HG03354 (cell line): ENCODE results near the gene SDCBP2.
"Not testable (repeated sequence)": the region's sequence is repeated elsewhere in the genome, so short reads cannot be mapped to it uniquely, and the experiment has no call there.

Experiments
- ATAC-seq: cut with Tn5 transposase; IDR thresholded peaks from one replicate; pipeline ENCODE4 v1.9.1; 2021; ENCODE audit warnings: mild to moderate bottlenecking; ENCODE audit not compliant: unreplicated experiment, poor library complexity, severe bottlenecking

Gene SDCBP2

DNA sequence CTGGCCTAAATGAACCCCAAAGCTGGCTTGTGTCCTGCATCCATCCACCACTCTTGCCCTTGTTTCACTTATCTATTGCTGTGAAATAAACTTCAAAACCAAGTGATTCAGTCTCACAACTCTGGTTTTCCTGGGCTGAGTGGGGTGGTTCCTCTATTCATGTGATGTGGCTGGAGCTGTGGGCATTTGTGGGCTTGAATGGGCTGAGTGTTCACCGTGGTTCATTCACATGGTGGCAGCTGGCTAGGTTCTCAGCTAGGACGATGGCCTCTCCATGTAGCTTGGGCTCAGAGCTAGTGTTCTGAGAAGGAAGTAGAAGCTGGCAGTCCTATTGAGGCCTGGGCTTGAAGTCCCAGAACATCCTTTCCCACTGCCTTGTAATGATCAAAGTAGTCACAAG, 33.5 kb upstream of the SDCBP2 start:
- no peak for ATAC-seq

DNA sequence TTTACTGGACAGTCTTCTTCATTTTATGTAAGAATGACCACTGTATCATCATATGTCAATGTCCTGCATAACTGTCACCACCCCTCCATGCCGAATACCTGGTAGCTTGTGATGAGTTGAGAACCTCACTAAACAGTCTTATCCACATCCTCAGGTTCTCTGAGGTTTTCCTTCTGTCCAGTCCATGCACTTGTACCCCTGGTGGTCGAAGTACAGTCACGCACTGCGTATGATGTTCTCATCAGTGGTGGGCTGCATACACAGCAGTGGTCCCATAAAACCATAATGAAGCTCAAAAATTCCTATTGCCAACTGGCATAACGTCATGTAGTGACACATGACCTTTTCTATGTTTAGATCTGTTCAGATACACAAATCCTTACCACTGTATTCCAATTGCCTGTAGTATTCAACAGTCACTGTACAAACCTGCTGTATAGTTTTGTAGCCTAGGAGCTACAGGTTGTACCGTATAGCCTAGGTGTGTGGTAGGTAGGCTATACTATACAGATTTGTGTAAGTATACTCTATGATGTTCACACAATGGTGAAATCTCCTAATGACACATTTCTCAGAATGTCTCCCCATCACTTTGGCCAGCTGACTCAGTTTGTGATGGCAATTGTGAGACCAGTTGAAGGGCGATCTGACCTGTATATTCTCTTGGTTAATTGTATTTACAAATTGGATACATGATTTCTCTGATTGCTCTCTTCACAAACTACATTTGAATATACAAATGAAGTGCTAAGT, 31.3 kb upstream of the SDCBP2 start:
- ATAC-seq: no peak

DNA sequence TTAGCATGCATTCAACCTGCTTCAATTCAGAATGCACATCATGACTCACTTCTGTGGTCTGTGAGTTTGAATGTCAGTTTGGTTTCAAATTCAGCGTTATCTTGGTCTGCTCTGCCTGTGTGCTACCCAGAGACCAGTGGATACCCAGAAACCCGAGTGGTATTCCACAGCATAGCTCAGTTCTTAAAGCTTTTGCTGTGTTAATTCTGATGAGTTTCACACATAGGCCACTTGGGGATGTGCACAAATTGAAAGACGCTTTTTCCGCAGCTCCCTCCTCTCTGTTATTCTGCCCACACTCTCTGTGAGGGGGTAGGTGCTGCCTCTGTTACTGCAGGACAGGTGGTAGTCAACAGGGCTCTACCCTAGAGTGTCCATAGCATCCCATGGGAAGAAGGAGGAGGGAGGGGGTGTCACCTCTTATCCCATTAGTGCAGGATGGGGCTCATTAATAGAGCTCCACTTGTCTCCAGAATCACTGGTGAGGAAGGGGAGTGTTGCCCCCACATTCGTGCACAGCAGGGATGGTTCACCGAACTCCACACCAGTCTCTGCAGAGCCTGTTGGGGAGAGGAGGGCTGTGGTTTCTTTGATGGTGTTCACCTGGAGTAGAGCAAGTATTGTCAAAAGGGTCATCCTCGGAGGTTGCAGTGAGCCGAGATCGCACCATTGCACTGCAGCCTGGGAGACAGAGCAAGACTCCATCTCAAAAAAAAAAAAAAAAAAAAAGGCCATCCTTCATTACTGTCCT, 29.2 kb upstream of the SDCBP2 start:
- no peak for ATAC-seq

DNA sequence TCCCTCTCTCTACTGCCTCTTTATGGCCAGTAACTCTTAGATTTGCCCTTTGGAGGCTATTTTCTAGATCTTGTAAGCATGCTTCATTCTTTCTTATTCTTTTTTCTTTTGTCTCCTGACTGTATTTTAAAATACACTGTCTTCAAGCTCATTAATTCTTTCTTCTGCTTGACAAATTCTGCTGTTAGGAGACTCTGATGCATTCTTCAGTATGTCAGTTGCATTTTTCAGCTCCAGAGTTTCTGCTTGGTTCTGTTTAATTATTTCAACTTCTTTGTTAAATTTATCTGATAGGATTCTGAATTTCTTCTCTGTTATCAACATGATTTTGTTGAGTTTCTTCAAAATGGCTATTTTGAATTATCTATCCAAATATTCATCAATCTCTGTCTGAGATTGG, 25.0 kb upstream of the SDCBP2 start:
- ATAC-seq: no peak

DNA sequence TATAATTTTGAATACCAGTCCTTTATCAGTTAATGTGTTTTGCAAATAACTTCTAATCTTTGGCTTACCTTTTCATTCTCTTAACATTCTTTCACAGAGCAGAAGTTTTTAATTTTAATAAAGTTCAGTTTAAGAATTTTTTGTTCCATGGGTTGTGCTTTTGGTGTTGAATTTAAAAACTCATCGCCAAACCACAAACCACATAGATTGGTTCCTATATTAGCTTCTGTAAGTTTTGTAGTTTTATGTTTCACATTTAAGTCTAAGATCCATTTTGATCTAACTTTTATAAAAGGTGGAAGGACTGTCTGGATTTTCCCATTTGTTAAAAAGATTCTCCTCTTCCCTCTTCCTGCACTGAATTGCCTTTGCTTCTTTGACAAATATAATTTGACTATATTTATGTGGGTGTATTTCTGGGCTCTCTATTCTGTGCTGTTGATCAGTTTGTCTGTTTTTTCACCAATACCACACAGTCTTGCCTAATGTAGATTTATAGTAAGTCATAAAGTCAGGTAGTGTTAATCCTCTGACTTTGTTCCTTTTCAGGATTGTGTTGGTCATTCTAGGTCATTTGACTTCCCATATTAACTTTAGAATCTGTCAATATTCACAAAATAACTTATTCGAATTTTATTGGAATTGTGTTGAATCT, 17.5 kb upstream of the SDCBP2 start:
- no peak for ATAC-seq

DNA sequence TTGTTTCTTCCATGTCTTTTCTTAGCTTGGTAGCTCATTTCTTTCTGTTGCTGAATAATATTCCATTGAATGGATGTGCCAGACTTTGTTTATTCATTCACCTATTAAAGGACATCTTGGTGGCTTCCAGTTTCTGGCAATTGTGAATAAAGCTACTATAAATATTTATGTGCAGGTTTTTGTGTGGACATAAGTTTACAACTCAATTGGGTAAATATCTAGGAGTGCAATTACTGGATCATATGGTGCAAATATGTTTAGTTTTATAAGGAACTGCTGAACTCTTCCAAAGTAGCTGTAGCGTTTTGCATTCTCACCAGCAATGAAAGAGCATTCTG, 16.8 kb upstream of the SDCBP2 start:
- no peak for ATAC-seq

DNA sequence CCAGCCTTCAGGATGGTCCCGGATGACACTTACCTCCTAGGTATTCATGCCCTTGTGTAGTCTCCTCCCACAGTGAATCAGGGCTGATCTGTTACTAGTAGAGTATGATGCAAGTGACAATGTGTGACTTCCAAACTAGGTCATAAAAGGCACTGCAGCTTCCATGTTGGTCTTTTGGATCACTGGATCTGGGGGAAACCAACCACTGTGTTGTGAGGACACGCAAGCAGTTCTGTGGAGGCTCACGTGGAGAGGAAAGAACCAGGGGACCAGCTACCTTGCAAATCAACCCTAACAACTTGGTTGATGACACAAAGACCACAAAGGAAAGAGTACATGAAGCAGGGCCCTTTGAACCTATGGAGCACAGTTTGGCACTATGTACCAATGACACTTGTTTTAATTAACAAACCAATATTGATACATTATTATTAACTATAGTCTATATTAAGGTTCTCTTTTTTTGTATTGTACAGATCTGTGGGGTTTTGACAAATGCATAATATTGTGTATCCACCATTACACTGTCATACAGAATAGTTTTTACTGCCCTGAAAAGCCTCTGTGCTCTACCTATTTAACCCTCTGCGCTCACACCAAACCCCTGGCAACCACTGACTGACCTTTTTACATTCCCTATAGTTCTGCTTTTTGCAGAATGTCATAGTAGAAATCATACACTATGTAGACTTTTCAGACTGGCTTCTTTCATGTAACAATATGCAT, 16.3 kb upstream of the SDCBP2 start:
- ATAC-seq: no peak

DNA sequence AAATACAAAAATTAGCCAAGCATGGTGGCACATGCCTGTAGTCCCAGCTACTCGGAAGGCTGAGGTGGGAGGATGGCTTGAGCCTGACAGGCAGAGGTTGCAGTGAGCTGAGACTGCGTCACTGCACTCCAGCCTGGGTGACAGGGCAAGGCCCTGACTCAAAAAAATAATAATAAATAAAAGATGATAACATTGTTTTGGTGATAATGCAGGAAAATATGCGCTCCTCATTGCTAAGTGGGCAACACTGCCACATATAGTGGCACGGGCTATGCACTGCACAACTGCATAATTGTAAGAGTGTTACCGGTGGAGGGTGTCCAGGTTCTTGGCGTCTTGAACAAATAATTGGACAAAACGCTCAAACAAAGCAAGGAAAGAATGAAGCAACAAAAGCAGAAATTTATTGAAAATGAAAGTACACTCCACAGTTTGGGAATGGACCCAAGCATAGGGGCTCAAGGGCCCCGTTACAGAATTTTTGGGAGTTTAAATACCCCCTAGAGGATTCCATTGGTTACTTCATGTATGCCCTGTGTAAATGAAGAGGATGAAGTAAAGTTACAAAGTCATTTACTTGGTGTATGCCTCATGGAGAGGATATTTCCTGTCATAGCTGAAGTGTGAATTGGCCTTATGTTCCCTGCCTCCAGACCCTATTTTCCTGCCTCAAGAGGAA, 14.6 kb upstream of the SDCBP2 start:
- ATAC-seq: not testable (repeated sequence)

DNA sequence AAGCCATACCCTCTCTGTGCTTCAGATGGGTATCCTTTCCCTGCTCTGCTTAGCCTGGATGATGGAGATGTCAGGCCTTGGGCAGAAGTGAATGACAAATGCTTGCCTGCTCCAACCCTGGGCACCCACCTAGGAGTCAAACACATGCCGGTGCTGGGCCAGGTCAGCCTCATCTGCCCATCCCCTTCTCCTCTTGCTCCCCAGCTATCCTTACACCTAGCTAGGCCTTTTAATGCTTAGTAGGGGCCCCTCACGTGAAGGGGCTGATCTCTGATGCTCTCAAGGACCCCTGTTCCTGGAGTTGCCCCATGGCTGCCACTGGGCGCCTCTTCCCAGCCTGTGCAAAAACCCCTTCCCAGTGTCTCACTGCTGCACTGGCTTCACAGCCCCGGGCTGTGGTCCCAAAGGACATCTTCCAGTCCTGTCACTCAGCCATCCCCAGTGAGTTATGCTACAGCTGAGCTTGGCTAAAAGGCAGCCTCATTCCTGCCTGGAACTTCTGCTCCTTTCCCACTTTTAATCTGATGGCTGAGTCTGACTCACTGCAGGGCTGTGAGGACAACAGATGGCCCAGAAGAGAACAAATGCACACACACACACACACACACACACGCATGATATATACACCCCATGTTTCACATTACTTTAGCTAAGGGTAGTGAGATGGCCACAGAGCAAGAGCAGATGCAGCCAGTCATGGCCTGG, 12.8 kb upstream of the SDCBP2 start:
- no peak for ATAC-seq

DNA sequence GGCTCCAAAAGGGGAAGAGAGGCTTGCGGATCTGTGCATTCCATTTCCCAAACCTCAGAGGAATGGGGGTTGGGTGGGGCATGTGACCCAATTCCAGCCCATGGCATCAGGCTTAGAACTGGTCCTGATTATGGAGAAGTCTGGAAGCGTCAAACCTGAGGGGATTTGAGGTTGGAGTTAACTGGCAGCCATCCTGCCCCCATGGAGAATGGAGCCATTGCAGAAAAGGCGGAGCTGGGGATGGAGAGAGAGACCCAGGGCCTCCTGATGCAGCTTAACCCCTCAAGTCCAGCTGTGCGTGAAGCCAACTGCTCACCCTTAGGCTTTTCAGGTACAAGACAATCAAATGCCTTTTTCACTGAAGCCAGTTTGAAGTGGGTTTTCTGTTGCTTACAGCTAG, 9.9 kb upstream of the SDCBP2 start:
- ATAC-seq: no peak

DNA sequence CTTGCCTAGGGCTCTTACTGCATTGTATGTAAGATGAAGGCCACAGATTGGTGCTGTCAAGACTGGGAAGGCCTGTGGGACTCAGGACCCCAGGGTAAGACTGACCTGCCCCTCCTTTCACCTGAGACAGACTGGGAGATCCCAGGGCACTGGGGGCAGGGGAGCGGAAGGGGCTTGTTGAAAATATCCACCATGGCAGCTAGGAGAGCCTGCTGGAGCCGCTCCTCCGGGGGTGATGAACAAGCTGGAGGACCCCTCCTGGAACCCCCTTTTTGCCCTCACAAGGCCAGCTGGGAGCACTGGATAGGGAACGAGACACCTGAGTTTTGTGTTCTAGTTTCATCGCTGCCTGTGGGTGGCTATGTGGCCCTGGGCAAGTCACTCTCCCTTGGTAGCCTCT, 9.2 kb upstream of the SDCBP2 start:
- no peak for ATAC-seq

DNA sequence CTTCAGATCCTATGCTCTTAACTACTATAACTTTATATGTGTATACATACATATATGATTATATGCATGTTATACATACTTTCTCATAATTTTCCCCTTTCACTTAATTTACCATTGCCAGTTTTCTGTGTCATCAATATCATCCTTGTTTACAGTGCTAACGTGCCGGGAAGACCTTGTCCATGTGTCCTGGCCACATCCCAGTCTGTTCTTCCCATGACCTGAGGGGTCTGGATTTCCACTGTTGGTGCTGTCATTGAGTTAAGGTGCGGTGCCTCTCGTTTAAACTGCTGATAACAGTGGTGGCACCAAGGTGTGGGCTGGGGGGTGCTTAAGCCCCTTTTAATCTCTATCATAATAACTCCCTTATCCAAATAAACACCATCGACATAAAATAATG, 8.5 kb upstream of the SDCBP2 start:
- ATAC-seq: no peak

DNA sequence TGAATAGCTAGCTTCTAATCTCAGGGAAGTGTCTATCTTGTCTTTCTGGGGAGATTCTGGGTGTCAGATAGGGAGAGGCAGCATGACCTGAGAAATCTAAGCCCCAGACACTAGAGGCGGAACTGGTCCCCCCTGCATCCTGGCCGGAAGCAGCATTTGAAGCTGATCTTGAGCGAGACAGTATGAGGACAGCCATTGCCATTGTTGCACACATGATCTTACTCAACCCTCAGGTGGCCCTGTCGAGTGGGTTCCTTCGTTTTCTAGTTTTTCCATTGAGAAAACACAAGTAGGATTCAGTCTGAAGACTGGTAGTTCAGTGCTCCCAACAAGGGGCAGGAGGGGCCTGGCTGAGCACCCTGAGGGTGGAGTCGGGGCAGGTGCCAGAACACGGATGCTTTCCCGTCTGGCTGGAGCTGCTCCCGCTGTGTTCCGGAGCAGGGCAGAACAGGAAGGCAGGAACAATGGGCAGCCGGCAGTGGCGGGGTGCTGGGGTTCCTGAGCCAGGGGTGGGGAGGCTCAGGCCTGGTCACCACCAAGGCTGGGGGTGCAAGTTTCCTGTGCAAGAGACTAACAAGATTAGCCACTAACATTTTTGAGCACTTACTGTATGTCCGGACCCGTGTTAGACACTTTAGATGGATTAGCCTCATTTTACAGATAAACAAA, 7.9 kb upstream of the SDCBP2 start:
- no peak for ATAC-seq

DNA sequence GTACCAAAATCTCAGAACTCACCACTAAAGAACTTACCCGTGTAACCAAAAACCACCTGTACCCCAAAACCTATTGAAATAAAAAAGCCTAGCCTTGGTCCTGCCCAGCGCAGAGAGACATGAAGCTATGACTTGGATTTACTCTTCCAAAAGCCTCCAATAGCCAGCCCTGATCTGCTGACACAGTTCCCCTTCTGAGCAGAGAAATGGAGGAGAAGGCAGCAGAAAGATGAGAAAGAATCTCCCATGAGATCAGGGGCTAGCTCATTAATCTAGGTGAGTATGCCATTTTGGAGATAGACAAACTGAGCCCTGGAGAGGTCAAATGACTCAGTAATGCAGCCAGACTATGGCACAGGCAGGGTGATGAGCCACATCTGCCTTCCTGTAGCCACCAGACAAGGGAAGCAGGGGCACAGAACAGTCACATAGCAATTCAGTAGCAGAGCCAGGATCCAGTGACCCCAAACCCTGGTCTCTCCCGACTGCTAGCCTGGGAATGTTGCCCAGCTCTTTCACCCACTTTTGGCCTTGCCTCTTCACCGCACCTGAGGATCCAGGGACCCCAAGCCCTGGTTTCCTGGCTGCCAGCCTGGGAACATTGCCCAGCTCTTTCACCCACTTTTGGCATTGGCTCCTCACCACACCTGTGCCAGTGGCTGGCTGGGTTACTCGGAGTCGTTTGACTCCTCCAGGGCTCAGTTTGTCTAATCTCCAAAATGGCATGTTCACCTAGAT, 7.2 kb upstream of the SDCBP2 start:
- no peak for ATAC-seq

DNA sequence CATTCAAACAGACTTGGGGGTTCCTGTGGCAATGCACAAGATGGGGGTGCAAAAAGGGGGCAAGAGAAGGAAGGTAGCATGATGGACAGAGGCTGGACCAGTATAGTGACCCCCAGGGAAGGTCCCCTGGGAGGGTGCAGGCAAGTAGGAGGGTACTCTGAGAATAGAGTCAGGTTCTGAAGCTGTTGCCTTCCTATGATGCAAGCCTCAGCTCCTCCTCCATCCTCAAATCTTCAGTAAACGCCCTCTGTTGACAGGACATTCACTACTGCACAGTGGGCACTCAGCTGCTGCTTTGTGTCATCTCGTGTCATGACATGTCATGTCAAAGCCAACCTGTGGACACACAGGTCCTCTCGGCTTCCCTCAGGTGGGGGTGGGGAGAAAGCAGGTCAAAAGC, 5.8 kb upstream of the SDCBP2 start:
- no peak for ATAC-seq

DNA sequence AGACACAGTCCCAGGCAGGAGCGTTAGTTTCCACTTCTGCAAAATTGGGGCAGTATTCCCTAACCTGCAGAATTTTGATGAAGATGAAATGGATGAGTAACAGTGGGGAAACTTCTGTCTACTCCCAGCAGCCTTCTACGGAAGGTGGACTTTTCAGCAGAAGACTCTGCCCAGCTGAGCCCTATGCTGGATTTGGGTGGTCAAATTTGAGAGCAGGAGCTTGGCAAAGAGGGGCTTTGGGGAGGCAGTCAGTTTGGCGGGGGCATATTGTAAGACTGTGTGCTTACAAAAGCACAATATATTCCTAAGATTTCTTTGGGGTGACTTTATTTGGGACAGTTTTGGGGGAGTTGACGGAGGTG, 5.4 kb upstream of the SDCBP2 start:
- no peak for ATAC-seq

DNA sequence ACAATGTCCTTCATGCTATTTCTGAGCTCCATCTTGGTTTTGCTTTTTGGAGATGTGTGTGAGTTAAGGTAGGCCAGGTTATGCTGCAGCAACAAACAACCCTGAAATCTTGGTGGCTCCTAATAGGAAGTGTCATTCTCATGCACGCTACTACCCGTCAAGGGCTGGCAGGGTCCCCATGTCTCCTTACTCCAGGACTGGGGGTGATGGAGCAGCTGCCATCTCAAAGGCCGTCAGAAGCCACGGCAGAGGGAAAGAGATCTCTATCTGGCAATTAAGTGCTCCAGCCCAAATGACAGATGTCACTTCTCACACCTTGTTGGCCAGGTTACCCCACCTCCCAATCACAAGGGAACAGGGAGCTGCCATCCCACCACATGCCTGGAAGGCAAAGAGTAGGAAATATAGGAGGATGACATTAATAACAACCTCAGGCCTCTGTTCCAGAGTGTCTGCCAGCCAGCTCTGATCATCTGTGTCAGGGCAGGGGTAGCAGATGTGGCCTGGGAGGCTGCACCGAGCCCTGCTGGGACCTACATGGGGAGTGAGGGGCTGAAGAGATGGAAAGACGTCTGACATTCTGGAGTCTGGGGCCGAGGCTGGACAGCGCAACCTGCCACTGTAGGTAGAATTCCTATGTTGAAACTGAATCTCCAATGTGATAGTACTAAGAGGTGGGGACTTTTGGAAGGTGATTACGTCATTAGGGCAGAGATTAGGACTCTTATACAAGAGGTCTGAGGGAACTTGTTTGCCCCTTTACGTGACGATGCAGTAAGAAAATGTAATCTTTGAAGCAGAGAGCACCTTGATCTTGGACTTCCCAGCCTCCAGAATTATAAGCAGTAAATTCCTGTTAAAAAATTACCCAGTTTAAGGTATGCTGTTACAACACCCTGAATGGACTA, 4.8 kb upstream of the SDCBP2 start:
- ATAC-seq: no peak
